Esophagus muscularis mucosa (tissue), 4 donors: Measurements from ENCODE around the gene ACAA2. TPM values are rescaled to one million over a fixed set of nuclear protein-coding genes. Genes with fewer than 3 reads are reported as not detected.
A peak's percentile ranks its signal among the peaks of the same experiment; 100 is the strongest.
"Not testable (repeated sequence)": the region's sequence is repeated elsewhere in the genome, so short reads cannot be mapped to it uniquely, and the experiment has no call there.

Source experiments
- DNase-seq: peaks from one replicate; pipeline ENCODE4 v3.0.0-alpha.2; 2017; ENCODE audit errors: extremely low spot score
- H3K27ac ChIP-seq, 4 donors: fragments of 200-600 bp; sonication (generic); replicated peaks in 1 of 4; 1 replicate in 3 of 4; 2 replicates in 1 of 4; pipeline ENCODE4 v1.5.1; 2016 to 2019; ENCODE audit warnings: mild to moderate bottlenecking in 1 of 4
- H3K27me3 ChIP-seq, 4 donors: fragments of 200-600 bp; sonication (generic); one replicate each; pipeline versions ENCODE4 v1.5.1 to v1.6.0; 2016 to 2019
- H3K36me3 ChIP-seq, 4 donors: fragments of 200-600 bp; sonication (generic); one replicate each; pipeline ENCODE4 v1.5.1; 2016 to 2019
- H3K4me1 ChIP-seq, 4 donors: fragments of 200-600 bp; sonication (generic); one replicate each; pipeline ENCODE4 v1.5.1; 2016 to 2019
- H3K4me3 ChIP-seq, 4 donors: fragments of 200-600 bp; sonication (generic); 1 replicate in 2 of 4; 2 replicates in 2 of 4; pipeline ENCODE4 v1.5.1; 2016 to 2019; ENCODE audit warnings: mild to moderate bottlenecking in 4 of 4, moderate library complexity in 1 of 4
- H3K9me3 ChIP-seq, 4 donors: fragments of 200-600 bp; sonication (generic); 1 replicate in 3 of 4; 2 replicates in 1 of 4; pipeline ENCODE4 v1.5.1; 2016 to 2019
- EP300 ChIP-seq: sonication (generic); formaldehyde crosslinking; IDR thresholded peaks from one replicate; pipeline ENCODE4 v1.6.1; 2017; ENCODE audit warnings: antibody characterized with exemption
- POLR2A ChIP-seq: fragments of 450-650 bp; IDR thresholded peaks from one replicate; pipeline ENCODE4 v1.6.1; 2017; ENCODE audit warnings: antibody characterized with exemption, moderate library complexity, mild to moderate bottlenecking, low read depth
- POLR2AphosphoS5 ChIP-seq, 2 donors: sonication (generic); formaldehyde crosslinking; IDR thresholded peaks; one replicate each; pipeline ENCODE4 v1.6.1; 2017; ENCODE audit warnings: antibody characterized with exemption in 2 of 2
- WGBS: methylation state at CpG from one replicate; pipeline ENCODE4 v1.1.5; 2018; 5-methylcytosine and 5-hydroxymethylcytosine counted together
- intact Hi-C: fragments of 100-400 bp; cut with DNase I; formaldehyde crosslinking; loops from one replicate; pipeline ENCODE4 v1.15.1; 2023
- total RNA-seq, 4 donors: library from RNA; depleted of rRNA; stranded (reverse); fragments of >200 nt; gene quantifications; one replicate each; pipeline versions ENCODE4 v1.1.0 to v1.2.1, GENCODE V29; 2016
- TF ChIP-seq, protein P1 (sequence below), 3 experiments: fragments of 200-600 bp in 2 of 3; fragments of 450-650 bp in 1 of 3; sonication (generic) in 2 of 3; IDR thresholded peaks; one replicate each; pipeline ENCODE4 v1.5.1; 2017 to 2019; ENCODE audit warnings: antibody characterized with exemption in 3 of 3, mild to moderate bottlenecking in 2 of 3, moderate library complexity in 1 of 3

The ACAA2 gene
- total RNA-seq, 4 donors from 2014 or later = 46.9 to 101 (median 73.9) TPM

DNA sequence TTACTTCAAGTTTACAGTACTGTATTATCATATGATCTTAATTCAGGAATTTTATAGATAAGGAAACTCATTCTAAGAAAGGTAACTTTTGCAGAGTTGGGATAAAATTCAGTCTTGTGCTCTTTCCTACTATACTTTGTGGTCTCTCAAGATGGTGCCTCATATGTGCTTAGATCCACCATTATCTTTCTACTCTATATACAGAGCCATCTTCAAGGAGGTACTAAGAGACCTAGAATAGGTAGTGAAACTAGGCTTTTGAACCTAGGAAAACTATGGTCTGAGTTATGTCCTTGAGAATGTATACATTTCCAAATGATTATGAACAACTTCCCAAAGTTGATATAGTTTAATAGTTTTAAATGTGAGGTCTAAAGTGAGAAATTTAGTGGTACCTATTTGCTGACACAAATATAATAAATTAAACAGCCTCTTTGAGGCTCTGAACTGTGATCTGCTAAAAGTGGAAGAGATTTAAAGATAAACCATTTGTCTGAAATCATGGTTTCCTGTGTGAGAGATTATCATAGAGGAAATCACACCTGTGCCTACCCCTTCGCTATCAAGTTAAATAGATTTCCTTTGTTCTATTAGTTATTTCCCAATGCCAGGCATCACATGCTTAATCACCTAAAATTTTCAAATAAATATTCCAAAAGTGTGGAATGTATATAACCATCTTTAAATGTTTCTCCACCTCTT lies 27.2 kb downstream of the ACAA2 start:
- H3K36me3 ChIP-seq = peaks cover 7 to 94% (median 73%) of the 10 kb centered on the region in 4 donors
- intact Hi-C loops = no loop called here
- WGBS = 97% methylated on average over 1 of the region's 1 CpG

DNA sequence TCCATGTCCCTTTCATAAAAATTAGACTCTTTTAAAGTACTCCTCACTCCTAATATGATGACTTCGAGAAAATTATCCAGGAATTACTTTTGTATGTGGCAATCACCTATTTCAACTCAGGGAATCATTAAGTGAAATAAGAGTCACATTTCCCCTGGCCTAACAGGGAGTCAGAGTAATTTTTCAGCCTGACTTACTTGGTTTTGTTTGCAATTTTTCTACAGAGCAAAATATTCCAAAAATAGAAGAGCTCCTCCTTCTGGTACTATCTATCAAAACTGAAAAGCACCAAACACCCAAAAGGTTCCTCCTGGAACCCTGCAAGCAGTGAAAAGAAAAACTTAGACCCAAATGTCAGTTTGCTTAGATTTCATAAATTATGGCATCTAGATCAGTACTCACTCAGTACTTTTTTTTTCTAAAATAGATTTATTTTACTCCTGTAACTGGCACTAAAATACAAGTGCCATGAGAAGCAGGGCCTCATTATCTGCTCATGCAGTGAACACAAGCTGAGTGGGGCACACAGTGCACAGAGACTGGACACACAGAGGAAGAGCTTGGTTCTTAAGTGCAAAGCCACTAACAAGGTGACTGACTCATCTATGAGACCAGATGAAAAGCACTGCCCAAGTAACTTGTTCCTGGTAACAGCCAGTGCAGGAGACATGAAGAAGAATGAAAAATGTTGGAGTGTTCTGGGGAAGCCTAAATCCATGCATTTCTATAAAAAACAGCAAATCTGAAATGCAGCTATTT lies 28.7 kb downstream of the ACAA2 start:
- Histone ChIP-seq H3K9me3 (no peaks in the 10 kb centered on the region), H3K4me1 (no peaks in the 10 kb centered on the region), H3K36me3 (peaks cover 0 to 94% (median 67%) of the 10 kb centered on the region in 4 donors), H3K27ac (peak overlapping the region in 1 of 4 donors; percentile 1), H3K27me3 (no peaks in the 10 kb centered on the region), H3K4me3 (no peak overlapping the region)
- DNase-seq = no peak
- TF ChIP-seq, protein P1, sequence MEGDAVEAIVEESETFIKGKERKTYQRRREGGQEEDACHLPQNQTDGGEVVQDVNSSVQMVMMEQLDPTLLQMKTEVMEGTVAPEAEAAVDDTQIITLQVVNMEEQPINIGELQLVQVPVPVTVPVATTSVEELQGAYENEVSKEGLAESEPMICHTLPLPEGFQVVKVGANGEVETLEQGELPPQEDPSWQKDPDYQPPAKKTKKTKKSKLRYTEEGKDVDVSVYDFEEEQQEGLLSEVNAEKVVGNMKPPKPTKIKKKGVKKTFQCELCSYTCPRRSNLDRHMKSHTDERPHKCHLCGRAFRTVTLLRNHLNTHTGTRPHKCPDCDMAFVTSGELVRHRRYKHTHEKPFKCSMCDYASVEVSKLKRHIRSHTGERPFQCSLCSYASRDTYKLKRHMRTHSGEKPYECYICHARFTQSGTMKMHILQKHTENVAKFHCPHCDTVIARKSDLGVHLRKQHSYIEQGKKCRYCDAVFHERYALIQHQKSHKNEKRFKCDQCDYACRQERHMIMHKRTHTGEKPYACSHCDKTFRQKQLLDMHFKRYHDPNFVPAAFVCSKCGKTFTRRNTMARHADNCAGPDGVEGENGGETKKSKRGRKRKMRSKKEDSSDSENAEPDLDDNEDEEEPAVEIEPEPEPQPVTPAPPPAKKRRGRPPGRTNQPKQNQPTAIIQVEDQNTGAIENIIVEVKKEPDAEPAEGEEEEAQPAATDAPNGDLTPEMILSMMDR (IDR thresholded peaks at IDR 0.05) = peak in 2 of 3 experiments; percentile 10 to 30
- no peak for TF ChIP-seq POLR2A
- intact Hi-C loops = no loop called here
- WGBS = 45% methylated on average over 1 of the region's 1 CpG

More for the DNA sequence above, 27.2 kb downstream of the ACAA2 start:
- no peak for DNase-seq
- Histone ChIP-seq H3K27me3 (no peaks in the 10 kb centered on the region), H3K4me1 (no peaks in the 10 kb centered on the region), H3K4me3 (no peak overlapping the region), H3K27ac (no peak overlapping the region), H3K9me3 (no peaks in the 10 kb centered on the region)
- TF ChIP-seq POLR2AphosphoS5 (IDR thresholded peaks at IDR 0.05) (no peak), POLR2A (no peak)
- TF ChIP-seq, protein P1 (IDR thresholded peaks at IDR 0.05) = no peak

DNA sequence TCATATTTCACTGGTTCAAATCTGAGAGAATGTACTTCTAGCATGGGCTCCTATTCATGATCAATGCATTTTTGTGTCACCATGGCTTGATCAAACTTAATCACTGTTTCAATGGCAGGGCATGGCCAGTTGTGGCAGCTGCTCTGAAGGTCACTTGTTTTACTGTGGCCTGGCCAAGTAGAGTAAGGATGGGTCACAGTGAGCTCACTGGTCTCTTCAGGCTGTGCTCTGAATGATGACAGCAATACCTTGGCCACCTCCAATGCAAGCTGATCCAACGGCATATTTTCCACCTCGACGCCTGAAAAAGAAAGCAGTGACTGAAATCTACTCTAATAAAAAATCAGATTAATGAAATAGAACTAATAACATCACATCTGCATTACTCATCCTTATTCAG lies 29.7 kb downstream of the ACAA2 start:
- intact Hi-C loops, H3K9me3 ChIP-seq, H3K27ac ChIP-seq, DNase-seq, H3K4me3 ChIP-seq, H3K4me1 ChIP-seq, H3K27me3 ChIP-seq: not testable (repeated sequence)
- 94% methylated on average over 3 of the region's 3 CpGs for WGBS
- peaks cover 0 to 94% (median 68%) of the 10 kb centered on the region in 4 donors for H3K36me3 ChIP-seq

DNA sequence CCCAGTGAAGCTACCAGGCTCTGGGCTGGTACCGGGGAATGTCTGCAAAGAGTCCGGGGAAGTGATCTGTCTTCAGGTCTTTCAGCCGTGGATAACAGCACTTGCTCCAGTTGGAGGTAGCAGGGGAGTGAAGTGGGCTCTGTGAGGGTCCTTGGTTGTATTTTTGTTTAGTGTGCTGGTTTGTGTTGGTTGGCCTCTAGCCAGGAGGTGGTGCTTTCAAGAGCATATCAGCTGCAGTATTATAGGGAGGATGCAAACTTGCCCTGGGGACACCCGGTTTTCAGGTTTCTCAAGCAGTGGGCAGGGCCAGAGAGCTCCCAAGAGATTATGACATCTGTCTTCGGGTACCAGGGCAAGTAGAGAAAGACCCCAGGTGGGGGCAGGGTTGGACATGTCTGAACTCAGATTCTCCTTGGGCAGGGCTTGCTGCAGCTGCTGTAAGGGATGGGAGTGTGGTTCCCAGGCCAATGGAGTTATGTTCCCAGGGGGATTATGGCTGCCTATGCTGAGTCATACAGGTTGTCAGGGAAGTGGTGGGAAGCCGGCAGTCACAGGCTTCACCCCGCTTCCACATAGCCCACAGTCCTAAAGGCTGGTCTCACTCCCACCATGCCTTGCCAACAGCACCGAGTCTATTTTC lies 34.4 kb downstream of the ACAA2 start:
- Histone ChIP-seq H3K4me1 (no peaks in the 10 kb centered on the region), H3K9me3 (no peaks in the 10 kb centered on the region), H3K27me3 (no peaks in the 10 kb centered on the region), H3K36me3 (peaks cover 0 to 53% (median 42%) of the 10 kb centered on the region in 4 donors), H3K4me3 (no peak overlapping the region), H3K27ac (no peak overlapping the region)
- intact Hi-C loops = no loop called here
- WGBS = 77% methylated on average over 6 of the region's 8 CpGs
- DNase-seq = no peak
- TF ChIP-seq POLR2A = no peak

DNA sequence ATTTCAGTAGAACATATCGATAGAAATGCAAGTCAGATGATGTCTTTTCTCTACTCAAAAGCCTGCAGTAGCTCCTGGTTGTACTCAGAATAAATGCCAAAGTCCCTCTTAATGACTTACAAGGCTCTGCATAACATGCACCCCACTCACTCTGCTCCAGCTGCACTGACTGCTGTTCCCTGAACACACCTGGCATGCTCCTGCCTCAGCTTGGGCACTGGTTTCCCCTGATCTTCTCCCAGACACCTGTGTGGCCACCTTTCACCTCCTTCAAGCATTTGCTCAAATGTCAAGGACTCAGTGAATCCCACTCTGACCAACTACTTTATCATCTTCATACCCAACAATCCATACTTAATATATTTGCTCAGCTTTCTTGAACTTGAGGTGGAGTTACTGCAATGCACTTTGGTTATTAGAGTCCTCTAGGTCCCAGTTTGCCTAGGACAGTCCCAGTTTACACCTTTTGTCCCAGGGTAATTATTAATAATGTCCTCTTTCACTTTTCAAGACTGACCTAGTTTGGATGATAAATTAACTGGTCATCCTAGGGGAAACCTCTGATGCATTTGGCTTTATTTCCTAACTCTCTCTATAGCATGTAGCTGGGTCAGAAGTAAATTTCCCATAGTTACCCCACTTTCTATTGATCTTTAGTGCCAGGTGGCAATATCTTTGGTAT lies 44.1 kb downstream of the ACAA2 start:
- 95% methylated on average over 1 of the region's 1 CpG for WGBS

More for the DNA sequence above, 44.1 kb downstream of the ACAA2 start:
- intact Hi-C loops = no loop called here
- DNase-seq = no peak
- Histone ChIP-seq H3K4me3 (no peak overlapping the region), H3K36me3 (no peaks in the 10 kb centered on the region), H3K27ac (no peak overlapping the region), H3K27me3 (no peaks in the 10 kb centered on the region), H3K9me3 (no peaks in the 10 kb centered on the region), H3K4me1 (no peaks in the 10 kb centered on the region)
- TF ChIP-seq EP300 (no peak), POLR2A (no peak), POLR2AphosphoS5 (IDR thresholded peaks at IDR 0.05) (no peak)
- TF ChIP-seq, protein P1 (IDR thresholded peaks at IDR 0.05) = no peak
